Ramos (cell line): ENCODE measurements around the gene CTSG.
"Not testable (repeated sequence)": the region's sequence is repeated elsewhere in the genome, so short reads cannot be mapped to it uniquely, and the experiment has no call there.

Experiments
- in situ Hi-C: fragments of 300-500 bp; cut with MboI; formaldehyde crosslinking; loops from one replicate; pipeline ENCODE4 v1.14.3; 2022; ENCODE audit warnings: low sequenced_read_pairs; ENCODE audit not compliant: unreplicated experiment

Gene CTSG

GRCh38 chr14:24549064-24549463 is 27.0 kb downstream of the CTSG start:
- in situ Hi-C loops, result not testable (repeated sequence)

- in situ Hi-C loops, result no loop called here
These were observed 33.6 kb downstream of the CTSG start for GRCh38 chr14:24542346-24542936.

GRCh38 chr14:24535737-24536136 is 40.3 kb downstream of the CTSG start:
- in situ Hi-C loops, result no loop called here

GRCh38 chr14:24534286-24534685 is 41.8 kb downstream of the CTSG start:
- in situ Hi-C loops, result no loop called here

GRCh38 chr14:24525877-24526620 is 50.0 kb downstream of the CTSG start:
- in situ Hi-C loops, result not testable (repeated sequence)
